ENCODE measurements around the gene KLHL25.
A peak's percentile ranks its signal among the peaks of the same experiment; 100 is the strongest.
"Not testable (repeated sequence)": the region's sequence is repeated elsewhere in the genome, so short reads cannot be mapped to it uniquely, and the experiment has no call there.

The KLHL25 gene

DNA sequence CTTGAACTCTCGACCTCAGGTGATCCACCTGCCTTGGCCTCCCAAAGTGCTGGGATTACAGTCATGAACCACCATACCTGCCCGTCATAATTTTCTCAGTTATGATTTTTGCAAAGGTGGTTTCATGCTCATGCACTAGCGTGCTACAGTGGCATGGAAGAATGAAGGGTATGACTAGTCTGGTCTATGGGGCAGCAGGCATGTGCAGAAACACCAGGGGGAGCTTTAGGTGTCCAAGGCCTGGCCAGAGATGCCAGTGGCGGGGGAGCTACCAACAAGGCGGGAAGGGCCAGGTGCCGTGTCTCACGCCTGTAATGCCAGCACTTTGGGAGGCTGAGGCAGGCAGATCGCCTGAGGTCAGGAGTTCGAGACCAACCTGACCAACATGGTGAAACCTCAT, 7.9 kb upstream of the KLHL25 start:
- DNase-seq: not testable (repeated sequence)

DNA sequence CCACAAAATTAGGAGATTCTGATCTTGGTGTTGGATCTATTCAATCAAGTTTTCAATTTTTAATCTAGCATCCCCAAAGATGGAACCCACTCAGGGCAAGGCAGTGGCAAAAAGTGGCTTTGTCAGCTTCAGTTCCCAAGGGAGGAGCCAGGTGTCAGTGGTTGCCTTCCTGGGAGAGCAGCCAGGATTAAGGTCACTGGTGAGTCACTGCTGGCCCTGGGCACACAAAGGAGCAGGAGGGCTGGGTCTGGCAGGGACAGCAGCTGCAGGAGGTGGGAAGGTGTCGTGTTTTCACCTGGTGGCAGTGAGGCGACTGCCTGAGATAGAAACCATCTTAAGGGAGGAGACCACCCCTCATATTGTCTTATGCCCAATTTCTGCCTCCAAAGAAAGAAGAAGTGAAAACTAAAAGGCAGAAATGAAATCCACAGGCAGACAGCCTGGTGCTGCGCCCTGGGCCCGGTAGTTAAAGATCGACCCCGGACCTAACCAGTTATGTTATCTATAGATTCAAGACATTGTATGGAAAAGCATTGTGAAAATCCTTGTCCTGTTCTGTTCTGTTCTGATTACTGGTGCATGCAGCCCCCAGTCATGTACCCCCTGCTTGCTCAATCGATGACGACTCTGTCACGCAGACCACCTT, 5.9 kb upstream of the KLHL25 start:
- no peak for DNase-seq

DNA sequence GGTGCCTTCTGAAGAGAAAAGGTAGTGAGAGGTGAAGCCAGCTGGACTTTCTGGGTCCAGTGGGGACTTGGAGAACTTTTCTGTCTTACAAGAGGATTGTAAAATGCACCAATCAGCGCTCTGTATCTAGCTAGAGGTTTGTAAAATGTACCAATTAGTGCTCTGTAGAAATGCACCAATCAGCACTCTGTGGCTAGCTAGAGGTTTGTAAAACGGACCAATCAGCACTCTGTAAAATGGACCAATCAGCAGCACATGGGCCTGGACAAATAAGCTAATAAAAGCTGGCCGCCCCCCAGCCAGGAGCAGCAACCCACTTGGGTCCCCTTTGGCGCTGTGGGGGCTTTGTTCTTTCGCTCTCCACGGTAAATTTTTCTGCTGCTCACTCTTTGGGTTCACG, 1.6 kb upstream of the KLHL25 start:
- DNase-seq: not testable (repeated sequence)

DNA sequence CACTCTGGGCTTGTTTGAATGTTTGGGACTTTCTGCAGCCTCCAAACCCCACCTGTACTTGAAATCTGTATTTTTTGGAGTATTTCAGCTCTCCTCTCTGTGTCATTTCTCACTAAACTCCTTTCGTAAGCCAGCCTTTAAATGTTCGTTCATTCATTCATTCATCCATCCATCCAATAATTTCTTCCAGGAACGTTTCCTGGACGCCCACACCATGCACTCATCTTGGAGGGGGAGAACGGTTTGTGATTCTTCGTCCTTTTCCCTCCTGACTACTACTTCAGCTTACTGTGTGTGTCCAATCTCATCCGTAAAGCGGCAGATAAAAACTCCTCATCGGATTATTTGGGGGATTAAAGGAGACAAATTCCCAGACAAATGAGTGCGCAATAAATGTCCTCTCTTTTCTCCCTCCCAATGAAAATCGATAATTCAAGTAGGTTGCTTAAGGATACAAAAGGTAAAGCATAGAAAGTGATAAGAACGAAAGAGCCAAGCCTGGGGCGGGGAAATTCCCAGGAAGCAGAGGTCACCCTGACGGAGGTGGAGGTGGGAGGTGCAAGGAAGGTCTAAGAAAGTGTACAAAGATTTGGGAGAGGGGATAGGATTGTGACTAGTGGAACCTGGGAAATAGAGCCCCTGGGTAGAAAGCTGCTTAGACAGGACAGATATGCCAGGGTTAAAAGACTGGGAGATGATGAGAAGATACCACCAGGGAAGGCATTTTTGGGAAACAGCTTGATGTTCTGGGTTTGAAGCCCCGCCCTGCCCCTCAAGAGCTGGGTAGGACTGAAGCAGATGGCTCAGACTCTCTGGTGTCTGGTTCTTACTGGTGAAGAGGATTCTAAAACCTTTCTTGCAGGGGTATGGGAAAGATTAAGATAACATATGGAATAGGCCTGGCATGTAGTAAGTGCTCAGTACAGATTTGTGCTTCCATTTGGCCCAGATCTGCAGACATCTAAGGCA, 896 bp upstream of the KLHL25 start:
- no peak for DNase-seq

DNA sequence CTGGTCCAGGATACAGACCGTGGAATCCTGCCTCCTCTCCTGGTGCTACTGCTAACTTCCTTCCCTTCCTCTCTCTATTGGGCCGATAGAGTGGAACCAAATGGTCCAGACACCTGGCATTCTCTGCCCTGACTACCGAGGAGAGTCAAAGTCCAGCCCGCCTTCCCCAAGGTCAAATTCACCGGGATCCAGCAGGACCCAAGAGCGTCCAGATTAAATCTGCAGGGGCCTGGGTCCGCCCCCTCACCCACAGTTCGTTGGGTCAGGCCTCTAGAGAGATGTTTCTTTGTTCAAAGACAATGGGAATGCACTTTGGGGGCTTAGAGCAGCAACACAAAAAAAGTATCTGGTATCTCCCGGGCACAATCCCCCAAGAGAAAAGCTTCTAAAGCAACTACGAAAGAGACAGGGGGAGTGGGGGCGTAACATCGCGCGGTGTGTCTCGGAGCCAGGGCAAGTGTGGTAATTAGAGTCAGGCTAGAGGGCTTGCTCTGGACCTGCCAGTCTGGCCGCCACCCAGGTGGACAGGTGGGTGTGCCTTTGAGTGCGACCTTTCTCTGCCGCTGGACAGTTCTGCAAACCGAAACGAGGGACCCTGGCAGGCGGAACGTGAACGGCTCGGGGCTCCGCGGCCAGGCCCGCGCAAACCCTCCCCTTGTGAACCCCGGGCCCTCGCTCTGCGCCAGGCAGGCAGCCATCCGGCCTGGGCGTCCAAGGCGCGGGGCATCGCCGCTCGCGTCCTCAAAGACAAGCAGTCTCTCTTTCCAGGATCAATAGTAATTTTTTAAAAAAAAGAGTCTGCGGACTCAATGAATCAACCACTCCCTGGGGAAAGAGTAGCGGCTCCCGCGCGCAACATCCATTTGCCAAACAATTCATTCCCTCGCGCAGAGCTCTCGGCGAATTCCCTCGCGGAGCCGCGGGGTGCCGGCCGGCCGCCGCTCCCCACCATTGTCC, 806 bp downstream of the KLHL25 start:
- peak; percentile 19 for DNase-seq

DNA sequence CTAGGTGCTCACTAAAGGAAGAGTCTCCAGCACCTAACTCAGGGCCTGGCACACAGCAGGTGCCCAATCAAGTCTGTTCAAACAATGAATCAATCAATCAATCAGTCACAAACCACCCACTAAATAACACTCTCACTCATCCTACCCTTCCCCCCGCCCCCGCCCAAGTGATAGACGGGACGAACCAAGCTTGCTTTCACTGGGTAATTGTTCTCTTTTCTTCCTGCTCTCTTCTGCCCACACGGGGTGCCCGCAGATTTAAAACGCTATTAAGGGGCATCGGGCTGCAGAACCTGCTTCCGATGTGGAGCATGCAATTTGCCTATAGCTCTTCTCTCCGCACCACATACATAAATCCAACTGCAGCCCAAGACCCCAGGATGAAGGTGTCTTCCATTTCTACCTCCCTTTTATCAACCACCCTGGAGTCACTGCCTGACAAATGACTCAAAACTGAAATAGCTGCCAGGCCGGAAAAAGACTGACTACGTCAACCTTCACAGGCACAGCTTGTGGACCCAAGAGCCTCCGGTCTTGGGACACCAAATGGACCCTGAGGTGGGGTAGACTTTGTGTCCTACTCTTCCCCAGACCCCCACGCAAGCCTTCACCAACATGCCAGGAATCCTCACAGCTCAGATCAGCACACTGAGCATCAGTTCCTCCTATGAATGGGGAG, 1.7 kb downstream of the KLHL25 start:
- no peak for DNase-seq

DNA sequence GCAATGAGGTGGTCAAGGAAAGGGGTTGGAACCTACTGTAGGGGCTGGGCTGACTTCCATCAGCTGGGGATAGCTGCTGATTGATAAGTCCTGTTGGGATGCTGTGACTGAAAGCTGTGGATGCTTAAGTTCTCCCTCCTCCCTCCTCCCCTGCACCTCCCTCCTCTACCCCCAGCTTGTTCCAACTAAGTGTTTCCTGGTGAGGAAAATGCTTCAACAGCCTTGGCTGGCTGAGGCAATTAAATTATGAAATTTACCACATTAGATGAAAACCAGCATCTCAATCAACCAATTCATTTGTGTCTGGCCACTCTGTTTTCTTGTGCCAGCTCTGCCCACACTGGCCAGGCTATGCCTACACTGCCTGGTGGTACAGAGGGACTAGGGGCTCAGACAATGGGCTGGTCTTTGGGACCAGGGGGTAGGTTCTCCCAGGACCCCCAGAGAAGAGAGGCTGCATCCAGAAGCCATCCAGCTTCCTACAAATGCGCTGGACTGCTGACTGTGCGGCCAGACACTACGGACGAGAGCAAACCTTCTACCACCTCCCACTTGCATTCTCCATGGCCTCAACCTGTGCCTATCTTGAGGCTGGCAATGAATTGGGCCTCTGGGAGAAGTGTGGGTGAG, 2.5 kb downstream of the KLHL25 start:
- no peak for DNase-seq

DNA sequence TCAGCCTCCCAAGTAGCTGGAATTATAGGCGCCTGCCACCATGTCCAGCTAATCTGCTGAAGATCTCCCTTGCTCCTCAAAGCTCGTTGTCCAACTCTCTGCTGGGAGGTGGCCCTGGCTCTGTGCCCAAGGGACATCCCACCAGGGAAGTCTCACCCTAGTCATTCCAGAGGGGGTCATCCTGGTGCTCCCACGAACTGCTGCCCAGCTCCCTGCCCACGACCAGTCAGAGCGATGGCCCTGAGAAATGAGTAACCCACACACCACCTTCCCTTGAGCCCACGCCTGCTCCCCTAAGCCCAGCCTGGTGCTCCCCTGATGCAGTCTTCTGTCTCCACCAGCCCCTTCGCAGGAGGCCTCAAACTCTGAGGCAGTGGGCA, 5.2 kb downstream of the KLHL25 start:
- DNase-seq: no peak

DNA sequence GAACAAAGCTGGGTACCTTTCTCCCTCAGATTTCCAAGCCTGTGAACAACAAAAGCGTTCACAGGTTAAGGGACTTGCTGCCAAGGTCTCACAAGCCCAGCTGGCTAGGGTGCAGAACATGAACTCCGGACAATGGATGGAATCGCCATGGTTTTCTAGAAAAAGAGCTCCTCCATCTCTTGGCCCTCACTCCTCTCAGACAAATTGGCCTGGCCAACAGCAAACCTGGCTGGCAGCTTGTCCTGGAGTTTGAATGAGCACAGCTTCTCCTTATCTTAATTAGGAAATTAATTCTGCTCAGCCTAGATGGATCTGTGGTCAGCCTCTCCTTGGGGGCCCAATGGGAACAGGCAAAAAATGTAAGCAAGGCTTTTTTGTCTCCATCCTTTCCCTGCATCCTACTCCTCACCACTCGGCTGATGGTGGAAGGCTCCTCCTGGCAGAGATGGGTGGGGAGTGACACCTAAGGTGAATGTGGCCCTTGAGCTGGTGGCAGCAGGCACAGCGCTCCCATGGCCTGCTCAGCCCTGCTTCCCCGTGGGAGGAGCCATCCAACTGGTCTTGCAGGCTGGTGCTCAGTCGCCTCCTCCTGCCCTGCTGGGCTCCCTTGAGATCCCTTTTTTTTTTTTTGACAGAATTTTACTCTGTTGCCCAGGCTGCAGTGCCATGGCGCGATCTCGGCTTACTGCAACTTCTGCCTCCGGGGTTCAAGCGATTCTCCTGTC, 5.8 kb downstream of the KLHL25 start:
- no peak for DNase-seq

DNA sequence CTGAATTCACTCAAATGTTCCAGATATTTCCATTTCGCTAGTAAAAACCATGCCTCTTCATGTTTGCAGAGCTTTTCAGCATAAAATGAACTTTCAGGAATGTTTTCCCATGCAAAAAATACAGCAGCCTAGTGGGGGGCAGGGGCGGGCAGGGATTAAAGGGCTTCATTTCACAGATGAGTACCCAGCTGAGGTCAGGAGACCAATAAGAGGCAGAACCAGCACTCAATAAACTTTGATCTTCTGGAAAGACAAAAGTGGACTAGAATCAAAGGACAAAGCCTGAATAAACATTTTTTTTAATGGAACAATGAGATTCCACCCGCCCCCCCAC, 8.0 kb downstream of the KLHL25 start:
- no peak for DNase-seq

DNA sequence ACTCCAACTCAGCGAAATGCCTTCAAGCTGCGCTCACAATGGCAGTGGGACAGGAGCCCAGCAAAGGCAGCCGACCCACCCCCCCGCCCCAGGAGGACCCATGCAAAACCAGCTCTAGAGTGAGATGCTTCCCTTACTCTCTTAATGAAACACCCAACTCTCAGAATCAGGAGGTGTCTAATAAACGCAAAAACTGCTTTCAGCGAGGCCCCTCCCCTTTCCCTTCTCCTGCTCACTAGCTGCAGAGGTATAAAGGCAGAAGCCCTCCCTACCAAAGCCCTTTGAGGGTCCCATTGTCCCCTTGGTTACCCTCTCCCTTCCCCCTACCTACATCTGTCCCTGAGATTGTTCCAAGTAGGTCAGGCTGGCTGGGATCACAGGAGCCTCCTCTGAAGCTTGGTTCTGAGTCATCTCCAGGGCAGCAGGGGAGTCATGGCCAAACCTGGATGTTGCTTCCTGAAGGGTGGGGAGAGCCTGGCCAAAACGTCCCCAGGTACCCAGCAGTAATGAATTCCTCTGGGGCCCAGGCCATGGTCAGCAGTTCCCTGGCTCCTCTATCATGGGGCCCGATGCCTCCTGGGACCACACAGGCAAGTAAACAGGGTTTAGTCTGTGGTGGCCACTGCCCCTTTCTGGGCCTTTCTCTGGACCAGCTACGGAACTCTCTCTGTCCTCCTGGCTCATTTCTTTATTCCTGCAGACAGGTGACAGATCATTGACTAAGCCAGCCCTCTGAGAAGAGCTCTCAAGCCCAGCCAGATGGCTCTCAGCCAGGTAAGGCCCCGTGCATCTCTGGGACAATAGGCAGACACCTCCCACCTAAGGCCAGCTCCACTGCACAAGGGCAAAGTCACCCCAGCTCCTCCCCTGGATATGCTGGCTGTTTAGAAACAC, 8.6 kb downstream of the KLHL25 start:
- no peak for DNase-seq

DNA sequence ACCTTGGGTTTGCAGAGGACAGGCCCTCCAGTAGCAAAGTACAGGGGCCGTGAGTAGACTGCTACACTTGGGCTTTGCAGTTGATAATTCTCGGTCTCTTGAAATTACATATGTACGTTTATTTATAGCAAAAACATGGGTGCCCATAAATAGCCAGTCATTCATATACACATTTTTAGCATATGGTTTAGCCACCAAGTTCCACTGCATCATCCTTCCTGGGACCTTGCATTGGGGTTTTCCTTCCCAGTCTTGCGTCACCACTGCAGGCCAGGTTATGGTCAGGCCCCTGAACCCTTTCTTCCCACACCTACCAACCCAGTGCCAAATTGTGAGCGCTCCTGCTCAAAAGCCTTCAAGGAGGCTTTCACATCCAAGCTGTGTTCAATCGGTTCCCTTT, 12.7 kb downstream of the KLHL25 start:
- no peak for DNase-seq

DNA sequence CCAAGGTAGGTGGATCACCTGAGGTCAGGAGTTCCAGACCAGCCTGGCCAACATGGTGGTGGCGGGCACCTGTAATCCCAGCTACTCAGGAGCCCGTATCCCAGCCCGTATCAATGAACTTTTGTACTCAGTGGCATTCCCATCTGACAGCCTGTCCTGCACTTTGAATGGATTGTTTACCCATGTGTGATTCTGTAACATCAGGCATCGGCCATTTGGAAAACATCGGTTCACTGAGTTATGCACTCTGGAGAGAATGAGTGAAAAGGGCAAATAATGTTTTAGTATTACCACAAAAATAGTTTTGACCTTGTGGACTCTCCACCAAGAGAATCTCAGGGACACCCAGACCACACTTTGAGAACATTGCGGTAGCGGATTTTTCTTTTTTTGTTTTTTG, 13.6 kb downstream of the KLHL25 start:
- no peak for DNase-seq

DNA sequence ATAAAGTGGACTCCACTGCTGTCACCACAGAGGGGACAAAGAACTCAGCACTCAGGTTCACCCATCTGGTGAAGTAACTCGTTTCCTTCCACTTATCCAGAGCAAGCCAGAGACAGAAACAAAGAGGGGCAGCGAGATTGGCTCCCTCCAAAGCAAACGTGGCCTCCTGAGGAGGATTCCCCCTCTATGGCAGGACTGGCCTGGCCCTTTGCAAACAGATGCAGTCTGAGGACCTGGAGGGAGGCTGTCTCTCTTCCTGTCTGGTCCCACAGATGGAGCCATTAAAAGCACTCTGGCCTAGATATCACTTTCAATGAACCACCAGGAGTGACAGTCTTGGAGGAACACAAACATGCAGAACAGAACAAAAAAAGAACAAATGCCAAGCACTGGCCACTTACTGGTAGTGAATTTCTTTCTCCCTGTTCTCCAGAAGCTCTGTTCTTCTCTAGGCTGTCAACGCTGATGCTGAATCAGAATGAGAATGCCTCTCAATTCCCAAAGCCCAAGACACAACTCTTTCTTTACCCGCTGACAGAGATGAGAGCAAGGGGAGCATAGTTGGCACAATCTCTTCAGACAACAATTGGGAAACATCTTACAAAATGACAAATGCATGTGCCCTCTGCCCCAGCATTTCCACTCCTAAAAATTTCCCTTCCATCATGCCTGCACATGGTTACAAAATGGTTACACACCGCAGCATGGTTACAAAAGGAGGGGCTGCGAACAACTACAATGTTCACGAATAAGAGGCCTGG, 14.3 kb downstream of the KLHL25 start:
- no peak for DNase-seq

DNA sequence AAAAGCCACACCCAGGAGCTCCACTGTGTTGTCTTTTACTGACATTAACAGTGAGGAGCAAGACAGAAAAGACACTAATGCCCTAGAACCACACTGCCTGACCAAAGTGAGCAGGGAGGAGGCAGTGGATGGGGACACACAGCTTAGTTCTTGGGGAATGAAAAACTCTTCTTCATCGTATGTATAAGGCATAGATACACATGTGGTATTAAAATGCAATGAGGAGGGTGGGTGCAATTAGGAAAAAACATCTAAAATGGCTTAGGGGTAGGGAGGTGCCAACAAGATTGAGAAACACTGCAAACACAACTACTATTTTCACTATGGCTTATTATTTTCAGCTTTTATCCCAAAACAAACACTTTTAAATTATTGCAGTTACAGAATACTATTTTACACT, 15.5 kb downstream of the KLHL25 start:
- DNase-seq: no peak

DNA sequence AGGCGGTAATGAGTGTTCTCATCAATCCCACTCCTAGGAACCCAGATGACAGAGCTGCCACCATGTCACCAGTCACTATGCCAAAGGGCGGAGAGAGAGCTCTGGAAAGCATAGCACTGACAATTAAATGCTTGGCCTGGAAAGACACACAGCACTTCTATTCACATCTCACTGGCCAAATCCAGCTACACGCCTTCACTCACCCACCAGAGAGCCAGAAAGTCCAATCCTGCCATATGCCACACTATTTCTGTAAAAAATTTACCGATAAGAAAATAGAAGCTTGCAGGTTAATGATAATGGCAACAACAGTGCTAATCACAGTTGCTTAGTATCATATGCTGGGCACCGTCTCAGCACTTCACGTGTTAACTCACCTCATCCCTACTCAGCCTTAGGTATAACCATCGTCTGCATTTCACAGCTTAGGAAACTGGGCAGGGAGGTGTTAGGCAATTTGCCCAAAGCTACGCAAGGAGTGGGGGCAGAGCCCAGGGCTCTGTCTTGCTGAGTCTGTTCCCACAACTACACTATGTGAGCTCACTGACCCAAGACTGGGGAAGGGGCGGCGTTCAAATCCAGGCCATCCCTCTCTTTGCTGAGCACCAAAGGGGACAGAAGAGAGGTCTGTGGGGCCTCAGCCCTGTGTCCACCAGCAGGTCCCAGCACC, 16.5 kb downstream of the KLHL25 start:
- no peak for DNase-seq

DNA sequence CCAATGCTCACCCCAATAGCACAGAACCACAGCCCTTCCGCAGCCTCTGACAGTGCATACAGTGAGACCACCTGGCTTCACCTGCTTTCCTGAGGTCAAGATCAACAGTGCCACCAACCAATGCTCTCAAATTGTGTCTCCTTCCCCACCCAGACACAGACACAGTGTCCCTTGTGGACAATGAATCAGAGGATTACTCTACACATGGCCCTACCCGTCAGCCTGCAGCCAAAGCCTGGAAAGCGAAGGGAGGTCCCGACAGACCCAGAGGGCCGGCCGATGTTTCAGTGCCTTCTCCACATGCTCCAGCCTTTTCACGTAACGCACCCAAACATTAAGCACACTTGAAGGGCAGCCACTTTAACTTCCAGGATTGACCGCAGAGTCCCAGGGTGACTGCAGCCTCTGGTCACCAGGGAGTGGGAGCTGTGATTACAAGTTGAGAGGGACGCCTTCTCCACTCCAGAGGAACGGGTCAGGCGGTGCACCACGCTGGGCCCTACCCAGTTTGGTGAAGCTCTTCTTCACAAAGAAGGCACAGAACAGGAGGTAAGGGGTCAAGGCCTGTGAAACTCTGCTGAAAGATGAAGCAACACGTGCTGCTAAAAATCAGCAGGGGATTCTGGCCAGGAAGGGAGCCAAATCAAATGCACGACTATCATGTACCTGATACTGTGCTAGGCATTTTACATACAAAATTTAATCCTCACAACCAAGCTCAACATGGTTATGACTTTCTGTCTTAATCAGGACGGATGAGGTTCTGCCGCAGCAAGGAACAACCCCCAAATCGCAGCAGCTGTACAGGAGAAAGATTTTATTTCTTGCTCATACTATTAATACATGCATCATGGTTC, 17.2 kb downstream of the KLHL25 start:
- no peak for DNase-seq

DNA sequence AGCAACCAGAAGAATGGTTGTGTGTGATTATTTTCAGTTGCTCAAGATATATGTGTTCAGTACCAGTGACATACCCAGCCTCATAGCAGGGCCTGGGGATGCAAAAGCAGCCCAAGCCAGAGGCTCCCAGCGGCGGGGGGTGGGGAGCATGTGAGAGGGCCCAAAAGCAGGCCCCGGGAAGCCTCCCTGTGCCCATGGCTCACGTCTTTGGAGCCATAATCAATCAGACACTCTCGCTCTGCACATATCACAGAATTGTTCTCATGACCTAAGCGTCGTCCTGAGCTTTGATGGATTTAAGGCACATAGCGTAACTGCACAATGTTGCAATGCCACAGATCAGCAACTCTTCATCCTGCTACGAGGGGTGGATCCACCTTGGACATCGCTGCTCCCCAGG, 20.8 kb downstream of the KLHL25 start:
- no peak for DNase-seq
